Panc1 (cell line): ENCODE results near the gene ADRM1.

Experiments used
- CTCF ChIP-seq: fragments of 450-650 bp; IDR thresholded peaks from 2 replicates; pipeline ENCODE4 v1.5.1; 2017; ENCODE audit warnings: mild to moderate bottlenecking
- POLR2AphosphoS5 ChIP-seq: IDR thresholded peaks from 2 replicates; pipeline ENCODE4 v1.6.1; 2012; ENCODE audit warnings: mild to moderate bottlenecking, low read depth, low read length, moderate library complexity
- REST ChIP-seq, 2 experiments: IDR thresholded peaks; 2 replicates each; pipeline ENCODE4 v1.6.1; 2011 to 2012; ENCODE audit warnings: low read depth in 2 of 2, control low read depth in 1 of 2, low read length in 1 of 2, mild to moderate bottlenecking in 1 of 2, moderate library complexity in 1 of 2; ENCODE audit not compliant: insufficient read depth in 1 of 2

- TF ChIP-seq CTCF: no peak
- TF ChIP-seq POLR2AphosphoS5: no peak
- no peak for TF ChIP-seq REST (IDR thresholded peaks at IDR 0.05; ENCODE audit: insufficient read depth in 1 of 2, low read depth in 2 of 2, low read length in 1 of 2)
These were observed 25.5 kb upstream of the ADRM1 start for GRCh38 chr20:62277253-62277652.
